ENCODE measurements around the gene MEIOSIN. TPM values are rescaled to one million over a fixed set of nuclear protein-coding genes. Genes with fewer than 3 reads are reported as not detected.
"Not testable (repeated sequence)": the region's sequence is repeated elsewhere in the genome, so short reads cannot be mapped to it uniquely, and the experiment has no call there.

The MEIOSIN gene
- total RNA-seq, 1 donor from 2014 or later: not detected

DNA sequence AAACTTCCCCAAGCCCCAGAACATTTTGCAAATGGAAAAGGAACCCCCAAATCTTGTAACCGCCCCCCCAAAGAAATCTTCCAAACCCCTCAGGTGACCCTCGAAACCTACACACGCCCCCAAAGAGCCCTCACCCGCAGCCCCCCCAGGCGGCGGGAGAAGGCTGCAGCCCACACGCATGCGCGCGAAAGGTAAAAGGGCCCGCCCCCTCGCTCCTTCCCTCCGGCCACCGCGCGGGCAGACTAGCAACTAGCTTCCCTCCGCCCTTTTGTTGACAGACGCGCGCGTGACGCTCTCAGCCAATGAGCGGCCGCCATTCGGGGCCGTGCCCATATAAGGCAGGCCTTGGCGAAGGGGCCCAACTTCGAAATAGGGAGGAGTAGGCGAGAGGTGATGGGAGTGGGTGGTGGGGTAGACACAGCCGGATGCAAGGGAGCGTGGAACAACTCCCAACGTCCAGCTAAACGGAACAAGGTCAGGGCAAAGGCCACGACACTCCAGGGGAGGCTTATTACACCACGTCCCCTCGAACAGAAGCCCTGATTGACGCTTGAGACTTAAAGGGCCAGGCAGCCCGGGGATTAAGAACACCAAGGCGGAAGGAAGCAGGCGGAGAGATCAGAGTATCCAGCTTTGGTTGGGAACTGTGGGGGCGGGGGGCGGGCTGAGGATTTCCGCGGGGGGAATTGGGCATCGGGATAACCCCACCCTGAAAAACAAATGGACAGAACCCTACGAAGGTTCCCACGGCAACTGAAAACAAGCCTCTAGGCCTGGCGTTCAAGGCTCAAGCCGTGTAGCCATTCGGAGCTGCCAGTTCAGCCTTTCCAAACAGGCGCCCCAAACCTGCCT, 15.9 kb upstream of the MEIOSIN start:
- peak; percentile 98 for DNase-seq (ENCODE audit: low spot score in 2 of 2)
- FAIRE-seq: peak; percentile 91

DNA sequence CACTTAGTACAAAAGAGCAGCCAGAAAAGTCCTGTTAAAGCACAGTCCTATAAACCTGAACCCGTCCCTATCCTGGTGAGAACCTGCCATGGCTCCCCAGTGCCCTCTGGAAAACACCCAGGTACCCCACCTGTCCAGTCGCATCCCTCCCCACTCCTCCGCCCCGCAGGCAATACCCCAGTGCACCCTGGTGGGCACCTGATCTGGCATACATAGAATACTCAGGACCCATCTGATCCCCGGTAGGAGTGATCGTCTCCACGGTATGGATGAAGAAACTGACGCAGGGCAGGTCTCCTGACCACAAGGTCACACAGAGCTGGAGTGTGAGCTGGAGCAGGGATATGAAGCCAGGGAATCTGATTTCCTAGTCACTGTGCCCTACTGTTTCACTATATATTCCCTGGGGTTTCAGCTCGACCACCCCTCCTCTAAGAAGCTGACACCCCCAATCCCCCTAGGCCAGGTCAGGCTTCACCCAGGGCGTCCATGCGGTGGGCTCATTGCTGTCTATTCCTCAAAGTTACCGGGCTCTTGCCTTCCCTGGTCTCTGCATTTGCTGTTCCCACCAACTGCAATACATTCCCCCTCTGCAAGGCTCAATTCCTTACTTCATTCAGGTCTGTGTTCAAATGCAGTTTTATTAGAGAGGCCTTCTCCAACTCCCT, 15.1 kb upstream of the MEIOSIN start:
- DNase-seq (ENCODE audit: low spot score in 2 of 2) (no peak), FAIRE-seq (no peak)

DNA sequence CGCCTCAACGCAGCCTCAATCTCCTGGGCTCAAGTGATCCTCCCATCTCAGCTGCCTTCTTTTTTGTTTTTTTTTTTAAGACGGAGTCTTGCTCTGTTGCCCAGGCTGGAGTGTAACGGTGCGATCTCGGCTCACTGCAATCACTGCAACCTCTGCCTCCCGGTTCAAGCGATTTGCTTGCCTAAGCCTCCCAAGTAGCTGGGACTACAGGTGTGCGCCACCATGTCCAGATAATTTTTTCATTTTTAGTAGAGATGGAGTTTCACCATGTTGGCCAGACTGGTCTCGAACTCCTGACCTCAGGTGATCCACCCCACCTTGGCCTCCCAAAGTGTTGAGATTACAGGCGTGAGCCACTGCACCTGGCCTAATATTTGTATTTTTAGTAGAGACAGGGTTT, 13.2 kb upstream of the MEIOSIN start:
- not testable (repeated sequence) for FAIRE-seq; DNase-seq (ENCODE audit: low spot score in 2 of 2)

DNA sequence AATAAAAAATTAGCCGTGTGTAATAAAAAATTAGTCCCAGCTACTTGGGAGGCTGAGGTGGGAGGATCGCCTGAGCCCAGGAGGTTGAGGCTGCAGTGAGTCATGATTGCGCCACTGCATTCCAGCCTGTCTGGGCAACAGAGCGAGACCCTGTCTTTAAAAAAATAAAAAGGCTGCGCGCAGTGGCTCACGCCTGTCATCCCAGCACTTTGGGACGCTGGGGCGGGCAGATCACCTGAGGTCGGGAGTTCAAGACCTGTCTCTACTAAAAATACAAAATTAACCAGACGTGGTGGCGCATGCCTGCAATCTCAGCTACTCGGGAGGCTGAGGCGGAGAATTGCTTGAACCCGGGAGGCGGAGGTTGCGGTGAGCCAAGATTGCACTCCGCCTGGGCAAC, 4.6 kb upstream of the MEIOSIN start:
- not testable (repeated sequence) for DNase-seq (ENCODE audit: low spot score in 2 of 2); FAIRE-seq

DNA sequence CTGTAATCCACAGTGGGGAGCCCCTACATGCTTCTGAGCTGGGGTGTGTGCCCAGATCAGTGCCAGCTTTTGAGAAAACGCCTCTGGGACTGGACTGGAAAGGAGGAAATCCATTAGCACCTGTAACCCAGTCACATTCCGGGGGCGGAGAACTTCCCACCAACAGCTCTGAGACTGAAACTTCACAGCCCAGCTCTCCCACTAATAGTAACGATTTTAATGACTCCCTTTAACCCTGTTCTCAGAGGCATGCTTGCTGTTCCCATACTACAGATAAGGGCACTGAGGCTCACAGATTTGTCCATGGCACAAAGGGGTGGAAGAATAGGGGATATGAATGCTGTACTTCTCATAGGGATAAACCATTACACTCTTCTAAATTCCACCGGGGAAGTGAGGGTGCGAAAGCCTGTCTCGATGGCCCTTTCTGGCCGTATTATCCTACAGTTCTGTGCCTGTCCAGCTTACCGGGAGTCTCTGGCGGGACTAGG, 3.4 kb upstream of the MEIOSIN start:
- FAIRE-seq (no peak), DNase-seq (ENCODE audit: low spot score in 2 of 2) (no peak)

DNA sequence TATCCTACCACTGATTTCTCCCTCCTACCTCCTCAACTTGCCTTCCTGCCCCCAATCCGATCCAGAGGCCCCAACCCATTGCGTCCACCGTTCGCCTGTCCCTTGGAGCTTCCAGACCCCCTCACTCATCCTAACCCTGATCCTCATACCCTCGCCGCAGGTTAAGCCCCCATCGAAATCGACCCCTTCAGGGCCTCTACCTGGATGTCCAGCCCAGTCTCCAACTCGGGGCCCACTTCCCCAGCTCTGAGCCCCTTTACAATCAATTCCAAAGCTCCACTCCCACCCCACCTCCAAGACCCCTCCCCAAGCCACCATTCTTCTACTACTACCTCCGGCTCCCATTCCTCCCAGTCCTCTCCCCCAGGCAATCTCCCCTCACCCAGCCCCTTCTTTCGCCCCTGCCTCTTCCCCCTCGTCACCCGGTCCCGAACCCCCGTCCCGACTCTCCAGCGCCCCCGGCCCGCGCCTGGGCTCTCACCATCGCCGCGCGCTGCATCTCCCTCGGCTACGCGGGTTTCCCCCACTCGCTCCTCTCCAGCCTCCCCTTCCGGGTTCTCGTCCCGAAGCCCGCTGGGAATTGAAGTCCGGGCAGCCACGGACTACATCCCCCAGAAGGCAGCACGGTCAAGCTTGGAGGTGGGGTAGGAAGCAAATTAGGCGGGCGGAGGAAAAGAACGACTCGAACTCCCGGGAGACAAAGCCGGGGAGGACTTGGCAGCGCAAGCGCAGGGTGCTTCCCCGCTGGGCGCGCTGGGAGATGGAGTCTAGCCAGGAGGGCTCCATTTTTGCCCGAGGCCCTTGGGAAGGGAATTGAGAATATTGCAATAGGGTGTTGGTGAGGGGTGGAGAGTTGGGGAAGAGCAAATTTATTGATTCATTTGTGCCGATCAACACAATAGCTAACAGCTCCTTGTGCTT, 2.6 kb upstream of the MEIOSIN start, which contains the start of gene FBXO46:
Gene FBXO46 (minus strand): TSS at position 529 of the 921 bp plus-strand sequence. CDS start 17,401 bp downstream, outside the sequence.
- DNase-seq (ENCODE audit: low spot score in 2 of 2) (peak; percentile 93 to 96), FAIRE-seq (peak; percentile 64)

DNA sequence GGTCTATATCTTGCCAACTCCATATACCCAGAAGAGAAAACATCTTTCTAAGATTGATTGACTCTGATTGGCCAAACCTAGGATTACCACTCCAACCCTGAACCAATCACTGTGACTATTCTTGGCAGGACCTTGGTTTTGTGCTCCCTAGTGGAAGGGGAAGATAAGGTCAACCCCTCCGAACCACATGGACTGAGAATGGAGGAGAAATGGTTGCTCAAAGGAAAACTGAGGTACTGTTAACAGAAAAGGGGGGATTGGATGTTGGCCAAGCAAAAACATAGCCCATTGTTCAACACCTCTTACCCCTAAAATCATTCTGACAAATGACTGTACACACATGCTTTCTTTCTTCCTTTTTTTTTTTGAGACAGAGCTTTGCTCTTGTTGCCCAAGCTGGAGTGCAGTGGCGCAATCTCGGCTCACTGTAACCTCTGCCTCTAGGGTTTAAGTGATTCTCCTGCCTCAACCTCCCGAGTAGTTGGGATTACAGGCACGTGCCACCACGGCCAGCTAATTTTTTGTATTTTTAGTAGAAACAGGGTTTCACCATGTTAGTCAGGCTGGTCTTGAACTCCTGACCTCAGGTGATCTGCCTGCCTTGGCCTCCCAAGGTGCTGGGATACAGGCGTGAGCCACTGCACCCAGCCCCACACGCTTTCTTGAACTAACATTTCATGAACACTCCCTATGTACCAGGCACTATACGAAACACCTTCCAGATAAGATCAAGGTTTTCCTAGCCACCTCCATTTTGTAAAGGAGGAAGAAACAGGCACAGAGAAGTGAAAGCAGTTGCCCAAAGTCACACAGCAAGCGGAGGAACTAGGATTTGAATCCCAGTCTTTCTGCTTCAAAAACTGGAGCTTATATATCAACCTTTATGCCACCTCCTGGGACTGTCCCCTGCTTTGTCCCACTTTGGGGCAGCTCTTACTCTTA, 6.5 kb downstream of the MEIOSIN start:
- no peak for FAIRE-seq
- no peak for DNase-seq (ENCODE audit: low spot score in 2 of 2)

DNA sequence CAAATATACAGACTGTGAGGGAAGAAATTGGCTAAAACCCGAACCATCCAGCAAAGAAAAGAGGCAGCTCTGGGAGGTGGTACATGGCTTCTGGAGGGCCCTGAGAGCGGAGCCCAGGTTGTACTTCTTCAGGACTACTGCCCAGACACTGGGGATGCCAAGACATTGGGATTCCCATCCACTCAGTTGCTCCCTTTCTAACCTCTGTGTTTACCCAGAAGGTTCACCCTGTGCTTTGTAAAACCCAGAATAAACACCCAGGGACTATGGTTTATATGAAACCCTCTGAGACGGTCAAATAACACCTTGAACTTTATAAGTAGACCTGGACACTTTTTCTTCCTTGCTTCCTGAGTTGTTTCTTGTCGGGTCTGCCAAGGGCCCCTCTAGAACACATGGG, 9.7 kb downstream of the MEIOSIN start:
- DNase-seq (ENCODE audit: low spot score in 2 of 2): no peak
- FAIRE-seq: no peak

DNA sequence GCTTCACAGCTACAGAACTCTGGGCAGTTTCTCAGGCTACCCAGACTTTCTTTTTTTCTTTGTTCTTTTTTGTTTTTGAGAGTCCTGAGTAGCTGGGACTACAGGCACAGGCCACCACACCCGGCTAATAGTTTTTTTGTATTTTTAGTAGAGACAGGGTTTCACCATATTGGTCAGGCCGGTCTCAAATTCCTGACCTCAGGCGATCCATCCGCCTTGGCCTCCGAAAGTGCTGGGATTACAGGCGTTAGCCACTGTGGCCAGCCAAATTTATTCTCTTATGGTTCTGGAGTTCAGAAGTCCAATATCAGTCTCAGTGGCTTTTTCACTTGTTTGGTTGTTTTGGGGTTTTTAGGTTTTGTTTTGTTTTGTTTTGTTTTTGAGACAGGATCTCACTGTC, 12.4 kb downstream of the MEIOSIN start:
- FAIRE-seq (no peak), DNase-seq (ENCODE audit: low spot score in 2 of 2) (no peak)

DNA sequence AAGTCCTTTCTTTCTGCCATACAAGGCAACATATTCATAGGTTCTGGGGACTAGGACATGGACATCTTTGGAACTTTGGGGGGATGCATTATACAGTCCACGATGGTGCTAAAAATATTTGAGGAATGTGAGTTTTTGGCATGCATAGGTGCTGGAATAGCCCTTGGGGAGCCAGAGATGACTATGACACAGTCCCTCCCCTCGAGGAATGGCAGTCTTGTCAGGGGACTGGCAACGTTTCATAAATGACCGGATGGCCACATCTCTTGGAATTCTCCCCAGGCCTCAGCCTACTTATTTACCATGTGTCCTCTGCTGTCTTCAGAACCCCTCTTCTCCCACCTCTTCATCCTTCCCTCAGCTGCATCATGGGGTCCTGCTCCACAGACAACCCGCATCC, 13.6 kb downstream of the MEIOSIN start:
- FAIRE-seq: no peak
- DNase-seq (ENCODE audit: low spot score in 2 of 2): no peak

DNA sequence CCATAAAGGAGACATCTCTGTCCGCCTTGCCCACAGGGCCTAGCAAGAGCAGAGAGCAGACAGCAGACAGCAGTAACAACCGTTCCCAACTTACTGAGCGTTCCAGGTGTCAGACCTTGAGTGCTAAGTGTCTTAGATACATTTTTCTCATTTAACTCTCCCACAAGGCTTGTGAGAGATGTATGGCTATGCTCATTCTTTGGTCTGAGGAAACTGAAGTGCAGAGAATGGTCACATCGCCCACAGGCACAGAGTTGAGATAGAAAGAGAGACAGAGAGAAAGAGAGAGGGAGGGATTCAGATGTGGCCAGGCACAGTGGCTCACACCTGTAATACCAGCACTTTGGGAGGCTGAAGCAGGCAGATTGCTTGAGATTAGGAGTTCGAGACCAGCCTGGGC, 14.3 kb downstream of the MEIOSIN start:
- DNase-seq (ENCODE audit: low spot score in 2 of 2) (no peak), FAIRE-seq (no peak)

DNA sequence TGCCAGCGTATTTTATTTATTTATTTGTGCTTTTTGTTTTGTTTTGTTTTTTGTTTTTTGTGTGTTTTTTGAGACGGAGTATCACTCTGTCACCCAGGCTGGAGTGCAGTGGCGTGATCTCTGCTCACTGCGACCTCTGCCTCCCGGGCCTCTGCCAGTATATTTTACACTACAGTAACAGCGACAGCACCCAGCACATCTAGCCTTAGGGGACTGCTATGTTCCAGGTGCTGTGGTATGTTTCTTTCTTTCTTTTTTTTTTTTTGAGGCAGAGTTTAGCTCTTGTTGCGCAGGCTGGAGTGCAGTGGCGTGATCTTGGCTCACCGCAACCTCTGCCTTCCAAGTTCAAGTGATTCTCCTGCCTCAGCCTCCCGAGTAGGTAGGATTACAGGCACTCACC, 18.2 kb downstream of the MEIOSIN start:
- DNase-seq (ENCODE audit: low spot score in 2 of 2); FAIRE-seq: not testable (repeated sequence)

DNA sequence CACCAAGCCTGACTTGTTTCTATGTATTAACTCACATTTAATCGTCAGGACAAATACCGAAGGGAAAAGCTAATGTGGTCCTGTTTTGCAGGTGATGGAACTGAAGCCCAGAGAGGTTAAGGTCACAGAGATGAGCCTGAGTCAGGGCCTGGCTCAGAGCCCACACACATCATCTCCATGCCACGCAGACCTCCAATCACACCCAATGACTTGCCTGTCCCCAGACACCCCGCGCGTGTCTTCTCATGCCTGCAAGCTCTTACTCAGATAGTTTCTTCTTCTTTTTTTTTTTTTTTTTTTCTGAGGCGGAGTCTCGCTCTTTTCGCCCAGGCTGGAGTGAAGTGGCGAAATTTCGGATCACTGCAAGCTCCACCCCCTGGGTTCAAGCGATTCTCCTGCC, 19.4 kb downstream of the MEIOSIN start:
- DNase-seq (ENCODE audit: low spot score in 2 of 2): no peak
- FAIRE-seq: no peak

DNA sequence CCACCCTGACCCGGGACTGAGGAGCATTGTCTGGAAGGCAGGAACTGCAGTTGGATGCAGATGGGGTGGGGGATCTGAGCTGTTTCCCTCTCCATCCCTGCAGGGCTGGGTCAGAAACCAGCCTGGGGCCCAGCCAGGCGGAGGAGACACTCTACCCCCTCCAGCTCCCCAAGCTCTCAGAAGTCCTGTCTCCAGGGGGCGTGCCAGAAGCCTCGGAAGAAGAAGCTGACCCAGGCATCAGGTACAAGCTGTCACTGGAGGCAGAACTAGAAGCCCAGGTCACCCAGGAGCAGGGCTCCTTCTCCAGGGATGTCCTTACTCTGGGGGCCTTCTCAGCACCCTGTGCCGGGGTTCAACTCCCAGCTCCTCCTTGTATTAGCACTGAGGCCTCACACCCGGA, 20.3 kb downstream of the MEIOSIN start:
- no peak for FAIRE-seq

DNA sequence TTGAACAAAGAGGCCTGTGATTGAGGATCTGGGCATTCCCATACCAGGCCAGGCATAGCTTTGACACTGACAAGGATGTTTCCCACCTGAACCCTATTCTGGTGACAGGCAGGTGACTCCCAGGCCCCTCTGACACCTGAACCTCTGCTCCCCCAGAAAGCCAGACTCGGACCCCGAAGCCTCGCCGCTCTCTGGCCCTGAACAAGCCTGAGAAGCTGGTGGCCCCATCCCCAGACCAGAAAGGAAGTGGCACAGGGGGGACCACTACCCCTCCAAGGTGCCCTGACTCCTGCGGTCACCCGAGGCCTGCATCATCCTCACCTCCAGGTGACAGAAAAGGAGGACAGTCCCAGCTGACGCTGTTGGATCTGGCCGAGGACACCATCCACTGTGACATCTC, 21.1 kb downstream of the MEIOSIN start:
- no peak for DNase-seq (ENCODE audit: low spot score in 2 of 2)
- FAIRE-seq: no peak

More for the DNA sequence above, 20.3 kb downstream of the MEIOSIN start:
- DNase-seq (ENCODE audit: low spot score in 2 of 2): no peak

DNA sequence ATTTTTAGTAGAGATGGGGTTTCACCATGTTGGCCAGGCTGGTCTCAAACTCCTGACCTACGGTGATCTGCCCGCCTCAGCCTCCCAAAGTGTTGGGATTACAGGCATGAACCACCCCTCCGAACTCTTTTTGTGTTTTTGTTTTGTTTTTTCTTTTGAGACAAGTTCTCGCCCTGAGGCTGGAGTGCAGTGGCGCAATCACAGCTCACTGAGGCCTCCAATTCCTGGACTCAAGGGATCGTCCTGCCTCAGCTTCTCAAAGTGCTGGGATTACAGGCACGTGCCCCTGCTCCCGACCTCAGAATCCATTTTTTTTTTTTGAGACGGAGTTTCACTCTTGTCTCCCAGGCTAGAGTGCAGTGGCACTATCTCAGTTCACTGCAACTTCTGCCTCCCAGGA, 24.5 kb downstream of the MEIOSIN start:
- no peak for FAIRE-seq
- no peak for DNase-seq (ENCODE audit: low spot score in 2 of 2)

DNA sequence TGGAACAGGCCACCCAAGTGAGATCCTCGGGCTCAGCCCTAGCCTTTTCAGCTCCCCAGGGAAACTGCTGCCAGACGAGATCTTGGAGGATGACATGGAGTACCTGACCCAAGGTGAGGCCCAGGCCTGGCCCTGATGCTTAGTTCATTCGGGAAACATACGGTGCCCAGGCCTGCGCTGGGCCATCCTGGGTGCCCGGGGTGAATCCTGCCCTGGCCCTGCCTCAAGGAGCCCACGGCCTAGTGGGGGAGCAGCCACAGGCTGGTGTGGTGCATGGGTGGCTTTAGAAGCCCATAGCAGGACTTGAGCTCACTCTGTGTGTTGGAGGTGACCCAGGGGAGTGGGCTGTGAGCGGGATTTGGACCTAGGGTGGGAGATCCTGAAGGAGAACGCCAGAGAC, 25.7 kb downstream of the MEIOSIN start:
- no peak for FAIRE-seq

DNA sequence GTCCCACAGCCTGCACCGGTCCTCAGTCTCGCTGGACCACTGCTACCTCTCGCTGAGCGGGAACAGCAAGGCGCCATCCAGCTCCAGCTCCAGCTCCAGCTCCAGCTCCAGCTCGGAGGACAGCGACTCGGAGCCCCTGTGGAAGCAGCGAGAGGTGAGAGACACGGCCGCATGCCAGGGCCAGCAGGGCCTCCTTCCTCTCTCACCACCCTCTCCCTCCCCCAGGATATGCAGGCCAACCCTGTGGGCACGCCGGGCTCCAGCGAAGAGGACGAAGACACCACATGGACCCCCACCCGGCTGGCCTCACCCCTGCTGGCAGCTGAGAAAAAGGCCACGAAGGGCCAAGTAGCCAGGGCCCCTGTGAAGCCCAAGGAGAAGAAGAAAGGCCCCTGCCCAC, 28.5 kb downstream of the MEIOSIN start:
- DNase-seq (ENCODE audit: low spot score in 2 of 2) (no peak), FAIRE-seq (no peak)

More for the DNA sequence above, 25.7 kb downstream of the MEIOSIN start:
- DNase-seq (ENCODE audit: low spot score in 2 of 2): no peak

DNA sequence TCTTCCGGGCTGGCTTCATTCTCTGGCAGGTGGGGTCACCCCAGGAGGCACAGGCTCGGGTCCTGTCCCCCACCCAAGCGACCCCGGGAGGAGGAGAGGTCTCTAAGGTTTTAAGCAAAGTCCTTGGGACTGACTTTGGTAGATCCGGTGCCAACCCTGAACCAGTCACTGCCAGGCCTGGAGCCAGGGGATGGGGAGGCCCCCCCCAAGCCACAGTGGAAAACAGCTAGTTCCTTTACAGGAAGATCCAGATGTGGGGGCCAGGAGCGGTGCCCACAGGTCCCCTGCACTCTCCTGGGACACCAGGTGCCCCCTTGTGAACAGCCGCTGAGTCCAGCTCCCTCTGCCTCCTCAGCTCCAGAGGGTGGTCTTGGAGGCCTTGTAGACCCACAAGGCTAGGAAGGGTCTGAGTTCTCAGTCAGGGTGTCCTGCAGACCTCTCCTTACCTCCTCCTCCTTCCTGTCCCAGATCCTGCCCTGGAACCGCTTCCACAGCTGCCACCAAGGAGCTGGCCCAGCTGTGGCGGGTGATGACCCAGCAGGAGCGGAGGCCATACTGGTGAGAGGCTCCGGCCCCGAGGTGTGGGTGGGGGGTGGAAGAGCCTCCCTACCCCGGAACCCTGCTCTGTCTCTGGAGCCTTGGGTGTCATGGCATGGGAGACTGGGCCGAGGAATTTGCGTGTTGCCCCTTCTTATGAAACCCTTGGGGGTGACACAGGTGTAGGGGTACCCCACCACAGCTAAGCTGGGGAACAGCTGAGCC, 29.8 kb downstream of the MEIOSIN start:
- no peak for FAIRE-seq
- no peak for DNase-seq (ENCODE audit: low spot score in 2 of 2)
